ENCODE data around the gene BCL2A1.

DNA sequence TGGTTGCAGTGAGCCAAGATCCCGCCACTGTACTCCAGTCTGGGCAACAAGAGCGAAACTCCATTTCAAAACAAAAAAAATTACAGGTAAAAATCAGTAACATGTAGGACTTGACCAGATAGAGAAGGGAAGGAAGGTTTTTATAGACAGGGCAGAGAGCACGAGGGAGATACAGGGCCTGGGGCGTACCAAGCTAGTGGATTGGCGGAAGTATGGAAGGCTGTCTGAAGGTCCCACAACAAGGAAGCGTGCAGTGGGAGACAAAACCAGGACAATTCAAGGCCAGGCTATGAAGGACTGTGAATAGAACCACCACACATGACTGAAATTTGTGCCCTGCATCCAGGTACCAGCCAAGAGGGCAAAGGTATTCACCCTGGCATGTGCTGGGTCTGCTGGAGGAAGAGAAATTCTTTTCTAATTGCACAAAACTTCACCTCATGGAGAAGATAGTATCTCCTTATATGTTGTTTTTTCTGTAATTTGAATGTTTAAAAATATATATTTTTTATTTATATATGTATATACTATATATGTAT lies 33.0 kb upstream of the BCL2A1 start:
- TF ChIP-seq, protein P1, sequence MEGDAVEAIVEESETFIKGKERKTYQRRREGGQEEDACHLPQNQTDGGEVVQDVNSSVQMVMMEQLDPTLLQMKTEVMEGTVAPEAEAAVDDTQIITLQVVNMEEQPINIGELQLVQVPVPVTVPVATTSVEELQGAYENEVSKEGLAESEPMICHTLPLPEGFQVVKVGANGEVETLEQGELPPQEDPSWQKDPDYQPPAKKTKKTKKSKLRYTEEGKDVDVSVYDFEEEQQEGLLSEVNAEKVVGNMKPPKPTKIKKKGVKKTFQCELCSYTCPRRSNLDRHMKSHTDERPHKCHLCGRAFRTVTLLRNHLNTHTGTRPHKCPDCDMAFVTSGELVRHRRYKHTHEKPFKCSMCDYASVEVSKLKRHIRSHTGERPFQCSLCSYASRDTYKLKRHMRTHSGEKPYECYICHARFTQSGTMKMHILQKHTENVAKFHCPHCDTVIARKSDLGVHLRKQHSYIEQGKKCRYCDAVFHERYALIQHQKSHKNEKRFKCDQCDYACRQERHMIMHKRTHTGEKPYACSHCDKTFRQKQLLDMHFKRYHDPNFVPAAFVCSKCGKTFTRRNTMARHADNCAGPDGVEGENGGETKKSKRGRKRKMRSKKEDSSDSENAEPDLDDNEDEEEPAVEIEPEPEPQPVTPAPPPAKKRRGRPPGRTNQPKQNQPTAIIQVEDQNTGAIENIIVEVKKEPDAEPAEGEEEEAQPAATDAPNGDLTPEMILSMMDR (IDR thresholded peaks at IDR 0.05) = no peak
- TF ChIP-seq POLR2A (IDR thresholded peaks at IDR 0.05) = no peak
